CD4-positive, alpha-beta T cell treated with Interleukin-6 for 4 hours (primary cell): ENCODE results near the gene PHKA1.
"Not testable (repeated sequence)": the region's sequence is repeated elsewhere in the genome, so short reads cannot be mapped to it uniquely, and the experiment has no call there.

Source experiments
- DNase-seq: peaks from one replicate; pipeline ENCODE4 v3.0.0-alpha.2; 2020; ENCODE audit warnings: mixed read lengths

PHKA1 gene

DNA sequence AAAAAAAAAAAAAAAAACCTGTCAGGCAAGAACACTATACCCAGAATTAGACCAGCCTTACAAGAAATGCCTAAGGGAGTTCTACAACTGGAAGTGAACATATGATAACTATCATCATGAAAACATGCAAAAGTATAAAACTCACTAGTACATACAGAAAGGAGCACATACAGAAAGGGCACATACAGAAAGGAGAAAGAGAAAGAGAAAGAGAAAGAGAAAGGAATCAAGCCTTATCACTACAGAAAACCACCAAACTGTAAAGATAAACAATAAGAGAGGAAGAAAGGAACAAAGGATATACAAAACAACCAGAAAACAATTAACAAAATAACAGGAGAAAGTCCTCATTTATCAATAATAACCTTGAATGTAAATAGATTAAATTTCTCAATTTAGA, 50.4 kb downstream of the PHKA1 start:
- DNase-seq: no peak

DNA sequence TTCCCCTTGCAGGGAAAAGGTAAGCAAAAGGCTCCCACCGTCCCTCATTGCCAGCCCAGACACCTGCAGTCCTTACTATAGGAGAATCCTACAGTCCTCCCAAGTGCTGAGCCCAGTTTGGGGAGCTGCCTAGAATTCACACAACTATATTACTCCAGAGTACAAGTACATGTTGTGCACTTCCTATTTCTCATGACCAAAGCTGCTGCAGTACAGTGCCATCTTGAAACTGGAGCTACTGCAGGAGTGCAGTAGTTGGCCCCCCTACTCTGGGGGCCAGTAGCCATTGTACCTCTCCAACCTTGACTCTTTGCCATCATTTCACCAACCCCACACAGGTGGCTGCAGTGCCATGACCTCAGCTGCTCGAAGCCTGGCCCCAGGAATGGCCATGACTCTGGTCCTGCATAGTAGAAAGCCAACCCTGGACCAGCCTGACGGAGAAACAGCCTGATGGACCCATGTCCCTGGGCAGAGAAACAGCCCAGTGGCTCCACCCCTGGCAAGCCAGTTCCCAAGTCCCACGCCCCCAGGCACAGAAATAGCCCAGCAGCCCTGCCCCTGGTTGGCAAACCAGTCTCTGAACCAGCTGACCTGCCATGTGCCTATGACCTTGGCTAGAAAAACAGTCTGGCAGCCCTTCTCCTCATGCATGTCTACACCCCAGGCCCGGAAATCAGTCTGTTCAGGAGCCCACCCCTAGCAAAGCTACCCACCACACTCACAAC, 51.9 kb downstream of the PHKA1 start:
- DNase-seq: no peak

DNA sequence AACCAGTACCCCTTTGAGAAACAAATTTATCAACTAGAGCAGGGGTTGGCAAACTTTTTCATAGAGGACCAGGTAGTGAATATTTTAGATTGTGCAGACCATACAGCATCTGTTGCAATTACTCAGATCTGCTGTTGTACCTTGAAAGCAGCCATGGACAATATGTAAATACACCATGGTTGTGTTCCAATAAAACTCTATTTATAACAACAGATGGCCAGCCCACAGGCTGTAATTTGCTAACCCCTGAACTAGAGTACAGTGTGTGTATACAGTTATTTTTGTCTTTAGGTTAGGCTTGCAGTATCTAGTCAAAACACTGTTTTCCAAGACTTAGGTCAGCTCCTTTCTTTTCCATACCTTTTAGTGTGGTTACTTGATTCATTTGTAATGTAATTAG, 54.4 kb downstream of the PHKA1 start:
- DNase-seq: no peak

GRCh38 chrX:72652082-72652481, 62.0 kb downstream of the PHKA1 start:
- no peak for DNase-seq

GRCh38 chrX:72644946-72645345, 69.2 kb downstream of the PHKA1 start:
- DNase-seq: no peak

- no peak for DNase-seq
Observed at GRCh38 chrX:72641611-72642010, 72.5 kb downstream of the PHKA1 start.

GRCh38 chrX:72635930-72636329, 78.2 kb downstream of the PHKA1 start:
- DNase-seq: no peak

DNA sequence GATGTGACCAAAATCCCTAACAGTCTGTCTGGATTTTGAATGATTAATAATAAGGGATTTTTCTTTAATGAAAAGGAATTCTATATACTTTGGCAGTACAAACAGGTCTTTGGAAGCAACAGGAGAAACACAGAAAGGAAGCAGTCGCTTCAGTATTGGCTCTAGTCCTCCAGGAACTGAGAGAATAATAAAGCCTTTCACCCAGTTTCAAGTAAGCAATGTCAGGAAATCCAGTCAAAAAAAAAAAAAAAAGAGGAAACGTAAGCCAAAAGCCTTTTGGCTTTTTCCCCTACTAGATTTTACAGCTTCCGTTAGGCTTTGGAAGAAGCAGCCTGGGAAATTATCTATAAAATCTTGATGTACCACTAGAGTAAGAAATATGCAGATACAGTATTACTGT, 79.8 kb downstream of the PHKA1 start:
- DNase-seq: no peak

DNA sequence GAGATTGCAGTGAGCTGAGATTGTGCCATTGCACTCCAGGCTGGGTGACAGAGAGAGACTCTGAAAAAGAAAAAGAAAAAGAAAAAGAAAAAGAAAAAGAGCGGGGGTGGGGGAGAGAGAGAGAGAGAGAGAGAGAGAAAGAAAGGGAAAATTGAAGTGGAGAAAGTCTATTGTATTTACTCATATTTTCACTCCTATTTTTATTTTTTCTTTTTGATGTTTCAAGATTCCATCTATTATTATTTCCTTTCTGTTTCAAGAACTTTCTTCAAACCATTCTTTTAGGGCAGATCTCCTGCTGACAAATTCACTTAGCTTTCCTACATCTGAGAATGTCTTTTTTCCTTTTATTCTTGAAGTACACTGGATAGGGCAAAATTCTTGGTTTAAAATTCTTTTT, 83.9 kb downstream of the PHKA1 start:
- DNase-seq: no peak

DNA sequence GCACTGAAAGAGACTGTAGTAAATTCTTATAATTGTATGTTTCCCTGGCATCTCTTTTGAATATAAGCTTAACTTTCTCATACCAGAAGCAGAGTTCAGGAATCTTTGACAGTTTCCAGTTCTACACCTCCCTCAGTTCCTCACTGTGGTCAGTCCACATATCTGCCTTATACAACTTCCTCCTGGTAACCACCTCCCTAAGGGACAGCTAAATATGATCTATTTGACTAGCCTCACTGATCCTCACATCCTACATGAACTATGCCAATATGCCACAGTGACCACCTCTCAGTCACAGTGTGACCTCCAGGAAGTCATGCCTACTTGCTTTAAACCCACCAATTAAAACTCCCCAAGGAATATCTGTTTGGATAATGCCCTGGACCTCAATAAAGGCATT, 89.9 kb downstream of the PHKA1 start:
- no peak for DNase-seq

- DNase-seq: no peak
Observed at GRCh38 chrX:72621625-72622485, 92.3 kb downstream of the PHKA1 start.

DNA sequence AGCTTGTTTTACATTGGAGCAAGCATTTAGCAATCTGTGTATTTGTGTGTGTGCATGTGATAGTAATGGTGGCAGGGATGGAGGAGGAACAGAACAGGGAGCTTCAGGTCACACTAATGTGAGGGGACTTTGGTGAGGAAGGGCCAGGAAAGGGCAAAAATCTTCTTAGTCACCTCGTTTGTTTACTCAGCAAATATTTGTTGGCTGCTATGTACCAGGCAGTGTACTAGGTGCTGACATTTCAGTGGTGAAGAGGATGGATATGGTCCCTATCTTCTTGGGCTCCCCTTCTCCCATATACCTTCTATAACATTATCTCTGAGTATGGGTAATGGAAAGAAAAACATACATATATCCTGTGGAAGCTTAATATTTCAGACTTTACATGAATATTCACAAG, 92.9 kb downstream of the PHKA1 start:
- DNase-seq: no peak

DNA sequence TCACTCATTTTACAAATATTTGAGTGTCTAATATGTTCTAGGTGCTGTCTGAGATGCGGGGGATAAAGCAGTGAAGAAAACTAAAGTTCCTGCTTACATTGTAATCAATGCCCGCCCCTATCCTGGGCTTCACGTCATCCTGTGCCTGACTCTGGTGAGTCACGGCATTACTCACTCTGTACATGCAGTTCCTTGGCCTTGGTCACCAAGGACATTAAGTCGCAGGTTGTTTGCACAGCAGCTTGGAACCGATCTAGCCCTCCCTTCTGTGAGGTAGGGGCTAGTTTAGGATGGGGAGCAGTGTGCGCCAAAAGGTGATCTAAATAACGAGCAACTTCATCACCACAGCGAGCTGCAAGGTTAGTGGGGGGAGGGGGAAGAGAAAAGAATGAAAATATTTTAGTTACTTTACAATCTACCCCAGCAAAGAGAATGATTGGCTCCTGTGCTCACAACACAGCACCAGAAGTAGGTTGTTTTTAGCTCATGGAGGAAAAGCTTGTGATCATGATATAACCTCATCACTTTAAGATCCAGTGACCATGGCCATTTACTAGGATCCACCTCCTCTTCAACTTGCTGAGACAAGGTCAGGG, 93.5 kb downstream of the PHKA1 start:
- DNase-seq: peak; percentile 6

DNA sequence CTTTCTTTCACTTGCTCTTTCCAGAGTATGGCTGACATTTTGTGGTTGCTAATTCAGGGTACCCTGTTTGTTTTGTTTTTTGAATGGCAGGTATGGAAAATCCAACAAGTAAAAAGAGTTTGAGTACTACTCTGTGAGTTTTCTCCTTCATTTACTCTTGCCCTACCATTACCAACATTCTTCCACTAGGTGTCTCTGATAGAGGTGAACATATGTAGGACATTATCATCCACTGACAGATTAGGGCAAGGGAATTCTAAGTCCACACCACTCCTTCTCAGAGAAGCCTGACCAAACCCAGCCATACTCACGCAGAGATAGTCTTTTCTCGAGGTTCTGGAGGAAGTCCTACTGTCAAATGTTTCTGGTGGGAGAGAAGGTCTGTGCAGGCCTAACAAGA, 104.8 kb downstream of the PHKA1 start:
- no peak for DNase-seq

- no peak for DNase-seq
Observed at GRCh38 chrX:72604705-72605104, 109.4 kb downstream of the PHKA1 start.

GRCh38 chrX:72604112-72604511, 110.0 kb downstream of the PHKA1 start:
- no peak for DNase-seq

- DNase-seq: not testable (repeated sequence)
Observed at GRCh38 chrX:72591038-72591437, 123.1 kb downstream of the PHKA1 start.

DNA sequence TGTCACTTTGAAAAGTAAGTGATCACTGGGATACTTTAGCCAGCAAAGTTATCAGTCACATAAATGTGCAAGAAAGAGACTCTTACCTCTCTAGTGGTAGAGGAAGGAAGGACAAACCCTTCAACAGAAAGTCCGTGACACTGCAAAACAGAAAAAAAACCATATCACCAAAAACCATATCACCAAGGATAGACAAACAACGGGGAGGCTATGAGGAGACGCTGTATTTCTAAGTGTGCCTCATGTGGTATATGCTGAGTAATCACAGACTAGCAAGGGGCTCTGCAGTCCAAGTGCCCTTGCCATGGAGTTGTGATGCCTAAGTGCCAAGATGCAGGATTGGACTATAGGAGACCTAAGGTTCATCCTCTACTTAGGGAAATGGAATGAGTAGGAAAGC, 129.9 kb downstream of the PHKA1 start:
- DNase-seq: no peak

DNA sequence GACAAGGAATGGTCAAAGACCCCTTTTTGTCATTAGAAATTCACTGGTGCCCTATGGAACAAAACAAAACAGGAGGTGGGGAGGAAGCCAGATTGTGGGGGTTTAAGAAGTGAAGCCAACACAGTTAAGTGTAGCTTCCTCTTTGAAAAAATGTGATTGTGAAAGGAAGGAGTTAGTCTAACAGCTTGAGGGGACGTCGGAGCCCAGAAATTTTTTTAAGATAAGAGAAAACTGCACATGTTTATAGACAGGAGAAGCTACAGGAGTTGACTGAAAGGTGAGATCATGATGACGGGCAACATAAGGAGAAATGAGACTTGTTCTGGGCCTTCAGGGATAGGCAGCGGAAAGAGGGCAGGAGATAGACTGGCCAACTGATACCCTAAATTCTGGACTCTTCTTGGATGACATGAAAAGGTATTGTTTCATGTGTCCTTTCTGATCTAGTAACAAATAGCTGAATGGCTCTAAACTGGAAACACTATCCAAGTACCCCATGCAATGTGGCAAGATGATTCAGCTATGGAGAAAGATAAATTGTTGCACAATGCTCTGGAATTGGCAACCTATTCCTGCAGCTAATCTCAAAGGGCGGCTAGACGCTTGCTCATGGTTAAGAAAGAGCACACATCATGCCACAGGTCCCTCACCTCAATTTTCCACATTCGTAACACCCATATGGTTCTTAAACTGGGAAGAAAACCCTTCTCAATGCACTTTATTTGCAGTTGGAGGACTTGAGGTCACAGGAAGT, 137.8 kb downstream of the PHKA1 start:
- no peak for DNase-seq

DNA sequence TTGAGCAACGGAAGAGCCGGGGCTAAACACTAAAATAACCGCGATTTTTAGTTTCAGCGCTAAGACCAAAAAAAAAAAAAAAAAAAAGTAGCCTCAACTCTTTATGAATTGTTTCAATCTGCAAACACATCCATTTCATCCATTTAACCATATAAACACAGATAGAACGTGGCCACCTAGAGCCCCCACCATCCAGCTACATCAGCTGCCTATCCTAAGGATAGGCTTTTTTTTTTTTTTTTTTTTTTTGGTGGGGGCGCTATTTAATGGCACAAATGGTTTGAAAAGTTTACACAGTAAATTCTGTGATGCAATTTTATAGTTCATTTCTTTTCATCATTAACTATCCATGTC, 141.0 kb downstream of the PHKA1 start:
- DNase-seq: no peak

DNA sequence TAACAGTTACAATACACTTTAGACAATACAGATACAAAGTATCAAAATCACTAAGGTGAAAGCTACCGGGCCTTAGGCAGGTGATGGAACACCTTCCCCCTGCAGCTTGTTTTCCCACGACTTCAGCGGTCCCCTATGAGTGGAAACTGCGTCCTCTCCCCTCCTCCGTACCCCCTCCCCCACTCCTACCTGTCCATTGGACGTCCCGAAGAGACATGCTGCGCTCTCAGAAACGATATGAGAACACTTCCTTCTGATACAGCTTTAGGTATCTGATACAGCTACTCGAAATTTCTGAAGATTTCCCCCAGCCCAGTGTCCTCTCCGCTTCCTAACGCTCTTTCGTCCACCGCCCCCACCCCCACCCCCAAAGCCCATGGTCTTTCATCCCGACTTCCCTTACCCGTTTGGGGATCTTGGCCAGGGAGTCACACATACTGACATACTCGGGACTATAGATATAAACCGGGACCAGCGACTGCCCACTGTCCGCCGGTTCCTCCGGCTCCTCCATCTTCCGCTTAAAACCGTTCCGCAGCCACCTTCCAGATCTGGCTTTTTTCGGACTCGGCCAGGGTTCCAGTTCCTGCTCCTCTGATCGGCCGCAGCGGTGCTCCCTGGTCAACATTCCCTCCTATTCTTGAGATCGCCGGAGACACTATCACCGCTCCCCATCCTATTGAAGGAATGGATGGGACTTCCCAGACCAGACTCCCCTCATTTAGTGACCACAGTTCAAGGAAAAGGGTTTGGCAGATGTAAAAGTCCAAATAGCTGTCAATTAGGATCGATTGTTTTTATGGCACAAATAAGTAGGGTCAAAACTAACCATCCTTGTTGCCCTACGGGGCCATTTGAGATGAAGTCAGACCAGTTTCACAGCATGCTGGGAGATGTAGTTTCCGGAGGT, 141.6 kb downstream of the PHKA1 start, which contains the start of gene HDAC8:
TSS of gene HDAC8 (minus strand) at position 596 of the 910 bp plus-strand sequence. CDS start at position 514, 82 bp downstream.
- DNase-seq: peak; percentile 58

- no peak for DNase-seq
Observed at GRCh38 chrX:72569786-72570185, 144.3 kb downstream of the PHKA1 start.
